HG02973 (cell line): ENCODE data around the gene GNB1.
A peak's percentile ranks its signal among the peaks of the same experiment; 100 is the strongest.

Experiments used
- ATAC-seq: cut with Tn5 transposase; IDR thresholded peaks from one replicate; pipeline ENCODE4 v1.9.1; 2021; ENCODE audit warnings: moderate library complexity; ENCODE audit not compliant: unreplicated experiment

GNB1 gene

DNA sequence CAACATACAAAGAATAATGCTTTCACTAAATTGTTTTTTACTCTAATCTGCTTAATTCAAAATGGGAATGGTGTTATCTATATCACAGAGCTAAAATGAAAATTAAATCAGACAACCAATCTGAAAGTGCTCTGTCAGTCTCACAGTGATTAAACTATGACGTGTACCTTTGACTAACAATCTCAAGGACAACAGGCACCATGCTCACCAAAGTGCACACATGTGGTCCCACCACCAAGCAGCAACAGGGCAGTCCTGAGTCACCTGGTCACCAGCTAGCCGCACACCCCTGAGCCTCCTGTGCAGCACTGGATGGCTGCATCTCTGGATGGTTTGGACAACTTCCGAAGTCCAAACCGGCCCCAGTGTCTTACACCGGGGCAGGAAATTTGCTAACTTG is 58.1 kb downstream of the GNB1 start:
- ATAC-seq: no peak

DNA sequence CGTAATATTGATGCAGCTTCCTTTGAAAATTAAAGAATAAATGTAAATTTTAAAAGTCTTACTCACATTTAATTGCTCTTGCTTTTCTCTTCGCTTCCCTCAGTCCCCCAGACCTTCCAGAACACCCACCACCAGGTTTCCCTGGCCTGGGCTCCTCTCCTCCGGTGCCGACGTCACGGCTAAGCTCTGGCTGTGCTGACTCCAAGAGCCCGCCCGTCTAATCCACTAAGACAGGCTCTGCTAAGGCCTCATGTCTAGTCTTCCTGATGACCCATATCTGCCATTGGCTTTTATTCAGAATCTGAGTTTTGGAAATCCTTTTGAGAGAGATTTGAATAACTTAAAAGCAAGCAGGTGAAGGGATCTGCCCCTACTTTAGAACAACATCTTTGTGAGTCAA is 58.7 kb downstream of the GNB1 start:
- no peak for ATAC-seq

DNA sequence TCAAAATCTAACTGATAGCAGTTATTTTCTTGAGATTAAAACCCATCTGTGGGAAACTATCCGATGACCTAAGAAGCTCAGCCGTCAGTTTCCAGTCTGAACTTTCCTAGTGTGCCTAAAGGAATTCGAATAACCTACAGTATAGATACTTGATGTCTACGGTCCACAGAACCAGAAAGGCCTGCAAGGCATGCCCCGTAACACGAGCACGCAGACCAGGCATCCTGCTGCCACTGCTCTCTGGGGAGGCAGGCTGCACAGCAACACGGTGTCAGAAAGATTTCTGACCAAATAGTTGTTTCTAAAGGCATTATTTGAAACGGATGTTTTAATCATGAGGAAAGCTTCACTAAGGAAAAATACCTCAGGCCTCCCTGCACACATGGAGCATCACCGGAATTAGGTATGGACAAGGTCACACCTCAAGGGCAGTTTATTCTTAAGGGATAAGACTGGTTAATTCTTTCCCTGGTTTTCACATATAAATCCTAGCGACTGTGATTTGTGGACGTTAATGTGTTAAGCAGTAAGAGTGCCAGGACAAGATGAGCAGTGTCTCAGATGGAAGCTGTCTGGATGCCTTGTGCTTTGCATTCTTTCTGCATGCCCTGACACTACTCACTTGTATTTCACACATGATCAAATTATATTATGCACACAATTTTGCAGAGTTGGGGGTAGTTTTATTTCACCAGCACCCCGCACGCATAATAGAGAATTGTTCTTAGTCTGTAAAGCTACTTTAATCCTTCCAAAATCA is 63.6 kb downstream of the GNB1 start:
- ATAC-seq: no peak

DNA sequence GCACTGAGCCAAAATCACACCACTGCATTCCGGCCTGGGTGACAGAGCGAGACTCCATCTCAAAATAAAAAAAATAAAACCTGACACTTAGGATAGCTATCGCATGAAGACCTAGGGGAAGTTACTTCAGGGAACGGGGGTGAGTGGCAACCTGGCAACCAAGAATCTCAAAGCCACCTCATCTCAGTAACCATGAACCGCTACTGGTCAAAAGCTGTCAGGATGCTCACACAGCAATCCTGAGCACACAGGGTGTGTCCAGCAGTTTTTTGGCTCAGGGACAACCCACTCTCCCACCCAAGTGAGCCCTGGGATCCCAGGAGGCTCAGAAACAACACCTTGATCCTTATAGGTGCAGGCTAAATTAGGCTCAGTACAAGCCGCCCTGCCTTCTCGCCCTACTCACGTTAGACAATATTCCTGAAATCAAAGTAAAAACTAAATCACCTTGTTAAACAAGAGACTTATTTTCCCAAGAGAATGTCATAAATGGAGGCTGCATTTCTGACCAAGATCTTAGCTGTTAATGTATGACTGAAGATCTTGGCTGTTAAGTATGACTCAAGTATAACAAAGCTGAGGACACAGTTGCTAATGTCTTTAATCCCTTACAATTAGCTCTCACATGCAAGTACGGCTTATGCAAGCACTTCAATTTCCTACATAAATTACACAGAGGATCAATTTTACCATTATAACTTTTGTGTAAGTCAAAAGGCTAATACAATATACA is 64.4 kb downstream of the GNB1 start:
- no peak for ATAC-seq

DNA sequence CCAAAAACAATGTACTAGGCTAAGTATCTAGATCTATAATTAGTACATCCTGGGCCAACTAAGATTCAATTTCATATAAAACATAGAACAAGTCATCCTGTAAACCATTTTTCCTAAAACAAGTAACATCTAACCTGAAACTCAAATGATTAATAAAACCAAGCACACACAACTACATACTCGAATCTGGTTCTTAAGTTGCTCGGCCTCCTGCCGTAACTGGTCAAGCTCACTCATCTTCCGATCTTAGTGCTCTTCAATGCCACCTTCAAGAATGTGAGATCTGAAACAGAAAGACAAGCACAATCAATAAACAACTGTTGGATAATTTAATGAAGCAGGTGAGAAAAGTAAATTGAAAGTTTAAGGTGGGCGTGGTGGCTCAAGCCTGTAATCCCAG is 65.7 kb downstream of the GNB1 start:
- ATAC-seq: no peak

DNA sequence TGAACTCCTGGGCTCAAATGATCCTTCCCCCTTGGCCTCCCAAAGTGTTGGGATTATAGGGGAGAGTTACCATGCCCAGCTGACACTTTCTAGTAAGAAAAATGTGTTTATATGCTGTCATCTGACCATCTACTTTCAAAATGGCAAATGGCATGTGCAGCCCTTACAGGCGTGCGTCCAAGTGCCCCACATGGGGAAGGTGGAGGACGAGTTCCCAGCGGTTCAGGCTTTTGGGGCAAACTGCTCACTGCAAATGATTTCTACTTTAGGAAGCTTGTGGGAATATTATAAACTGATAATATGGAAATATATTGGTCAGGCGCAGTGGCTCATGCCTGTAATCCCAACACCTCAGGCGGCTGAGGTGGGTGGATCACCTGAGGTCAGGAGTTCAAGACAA is 71.1 kb downstream of the GNB1 start:
- no peak for ATAC-seq

DNA sequence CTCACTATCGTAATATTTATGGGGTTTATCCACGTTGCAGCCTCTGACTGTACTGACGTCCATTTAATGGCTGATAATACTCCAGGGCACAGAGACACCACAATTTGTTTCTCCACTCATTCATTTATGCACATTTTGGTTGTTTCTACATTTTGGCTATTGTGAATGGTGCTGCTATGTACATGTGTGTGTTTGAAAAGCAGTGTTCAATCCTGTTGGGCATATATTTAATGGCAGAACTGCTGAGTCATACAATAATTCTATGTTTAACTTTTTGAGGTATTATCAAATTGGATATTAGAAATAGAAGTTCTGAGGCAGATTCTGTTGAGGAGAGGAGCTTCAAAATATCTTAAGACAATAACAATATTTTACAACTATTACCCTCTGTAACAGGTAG is 73.7 kb downstream of the GNB1 start:
- ATAC-seq: no peak

DNA sequence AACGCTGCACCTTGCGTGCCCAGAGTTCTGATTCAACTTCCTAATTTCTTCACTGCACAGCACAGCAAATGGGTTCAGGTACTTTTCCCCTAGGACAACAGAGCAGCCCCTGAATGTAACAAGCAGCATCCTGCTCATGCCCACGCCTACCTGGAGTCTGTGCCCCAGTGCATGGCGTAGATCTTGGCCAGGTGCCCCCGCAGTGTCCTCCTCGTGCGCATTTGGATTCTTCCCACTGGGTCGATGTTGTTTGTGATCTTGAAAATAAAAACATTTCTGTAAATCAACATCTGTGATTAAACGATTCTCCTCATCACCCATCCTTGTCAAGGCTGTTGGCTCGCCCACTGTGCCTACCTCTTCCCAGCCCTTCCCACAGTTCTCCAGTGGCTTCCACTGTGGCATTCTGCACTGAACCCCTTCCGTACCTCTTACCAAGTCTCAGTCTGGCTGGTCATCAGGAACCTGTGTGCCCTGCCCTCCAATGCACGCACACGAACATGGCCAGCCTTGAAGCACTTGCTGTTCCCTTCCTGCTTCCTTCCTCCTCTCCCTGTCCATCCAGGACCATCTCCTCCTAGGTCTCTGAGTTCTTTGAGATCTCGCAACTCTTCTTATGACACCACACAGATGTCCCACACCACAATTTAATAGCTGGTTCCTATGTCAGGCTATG is 75.1 kb downstream of the GNB1 start:
- ATAC-seq: no peak

DNA sequence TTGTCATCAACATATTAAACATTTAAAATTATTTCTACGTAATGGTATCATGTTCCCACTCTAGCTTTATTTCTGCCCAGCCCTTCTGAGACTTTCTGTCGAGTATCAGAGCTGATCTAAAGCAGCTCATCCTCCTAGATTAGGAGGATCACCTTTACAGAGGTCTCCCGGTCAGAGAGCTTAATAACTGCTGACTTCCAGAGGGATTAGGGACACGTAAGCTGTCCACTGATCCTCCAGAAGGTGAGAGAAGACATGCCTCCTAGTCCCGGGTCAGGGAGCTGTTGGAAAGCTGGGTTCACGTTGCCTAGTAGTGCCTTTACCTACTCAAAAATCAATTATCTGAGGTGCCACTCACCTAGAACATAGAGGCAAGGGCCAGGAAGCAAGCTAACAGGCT is 81.4 kb downstream of the GNB1 start:
- no peak for ATAC-seq

DNA sequence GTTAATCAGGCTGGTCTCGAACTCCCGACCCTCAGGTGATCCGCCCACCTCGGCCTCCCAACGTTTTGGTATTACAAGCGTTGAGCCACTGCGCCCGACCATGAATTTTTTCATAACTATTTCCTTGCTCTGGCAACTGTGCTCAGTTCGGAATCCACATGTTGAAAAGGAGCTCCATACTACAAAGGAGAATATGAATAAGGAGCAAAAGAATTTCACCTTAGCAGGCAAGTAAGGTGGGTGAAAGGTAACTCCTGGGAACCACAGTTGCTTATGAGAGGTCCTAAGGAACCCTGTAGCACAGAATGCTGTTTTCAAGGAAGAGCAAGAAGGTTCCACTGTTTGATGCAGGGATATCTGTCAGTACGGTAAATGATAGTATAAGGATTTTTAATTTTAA is 82.7 kb downstream of the GNB1 start:
- no peak for ATAC-seq

DNA sequence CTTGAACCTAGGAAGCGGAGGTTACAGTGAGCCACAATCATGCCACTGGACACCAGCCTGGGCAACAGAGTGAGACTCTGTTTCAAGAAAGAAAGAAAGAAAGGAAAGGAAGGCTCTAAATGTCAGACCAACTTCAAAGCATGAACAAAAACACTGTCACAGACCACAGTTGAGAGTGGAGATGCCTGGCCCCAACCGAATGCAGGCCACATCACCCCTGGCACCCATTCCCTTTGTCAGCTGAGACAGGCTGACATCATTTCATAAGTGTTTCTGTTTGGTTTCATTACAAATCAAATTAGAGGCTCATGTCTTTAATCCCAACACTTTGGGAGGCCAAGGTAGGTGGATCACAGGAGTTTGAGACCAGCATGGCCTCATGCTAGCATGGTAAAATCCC is 84.0 kb downstream of the GNB1 start:
- no peak for ATAC-seq

DNA sequence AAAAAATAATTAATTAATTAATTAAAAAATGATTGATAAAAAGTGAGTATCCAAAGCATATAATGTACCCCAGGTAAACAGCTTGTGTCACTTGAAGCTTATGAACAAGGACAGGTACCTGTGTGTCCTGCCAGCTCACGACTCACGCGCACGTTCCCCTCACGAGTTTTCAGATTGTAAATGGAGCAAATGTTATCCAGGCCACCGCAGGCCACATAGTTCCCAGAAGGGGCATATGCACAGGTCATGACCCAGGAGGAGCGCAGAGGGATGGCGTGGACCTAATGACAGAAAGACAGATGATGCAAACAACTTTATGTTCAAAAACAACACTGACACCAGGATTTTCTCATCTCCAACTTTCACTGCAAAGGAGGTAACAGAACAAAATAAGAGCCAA is 86.6 kb downstream of the GNB1 start:
- no peak for ATAC-seq

DNA sequence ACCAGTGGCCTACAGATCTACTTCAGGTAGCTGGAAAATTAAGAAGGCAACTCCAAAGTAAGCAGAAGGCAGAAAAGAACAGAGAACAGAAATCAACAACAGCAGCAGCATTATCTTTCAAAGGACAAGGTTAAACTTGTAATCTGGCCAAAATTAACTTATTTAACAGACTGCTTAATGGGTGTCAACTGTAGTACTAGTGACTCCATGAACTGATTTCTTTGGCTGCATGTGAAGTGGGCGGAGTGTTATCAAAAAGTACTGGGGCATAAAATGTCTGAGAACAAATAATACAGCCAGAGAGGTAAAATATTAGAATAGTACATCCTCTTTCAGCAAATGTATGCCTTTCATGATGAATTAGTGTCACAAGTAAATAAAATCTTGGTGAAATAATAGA is 88.0 kb downstream of the GNB1 start:
- no peak for ATAC-seq

DNA sequence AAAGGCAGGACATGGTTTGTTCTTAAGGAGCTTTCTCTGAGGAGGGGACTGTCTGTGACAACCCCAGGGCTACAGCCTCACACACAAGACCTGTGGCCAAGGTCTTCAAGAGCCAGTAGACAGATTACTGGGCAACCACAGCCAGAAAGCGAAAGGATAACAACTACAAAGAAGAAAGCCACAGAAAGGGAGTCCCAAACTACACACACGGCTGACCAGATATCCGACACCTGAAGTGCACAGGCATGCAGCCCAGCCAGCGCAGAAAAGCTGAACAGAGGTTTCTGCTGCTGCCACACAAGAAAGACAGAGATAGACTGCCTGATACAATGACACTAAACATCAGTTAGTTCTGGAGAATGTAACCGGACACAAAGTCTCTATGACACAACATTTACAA is 91.2 kb downstream of the GNB1 start:
- peak; percentile 50 for ATAC-seq

DNA sequence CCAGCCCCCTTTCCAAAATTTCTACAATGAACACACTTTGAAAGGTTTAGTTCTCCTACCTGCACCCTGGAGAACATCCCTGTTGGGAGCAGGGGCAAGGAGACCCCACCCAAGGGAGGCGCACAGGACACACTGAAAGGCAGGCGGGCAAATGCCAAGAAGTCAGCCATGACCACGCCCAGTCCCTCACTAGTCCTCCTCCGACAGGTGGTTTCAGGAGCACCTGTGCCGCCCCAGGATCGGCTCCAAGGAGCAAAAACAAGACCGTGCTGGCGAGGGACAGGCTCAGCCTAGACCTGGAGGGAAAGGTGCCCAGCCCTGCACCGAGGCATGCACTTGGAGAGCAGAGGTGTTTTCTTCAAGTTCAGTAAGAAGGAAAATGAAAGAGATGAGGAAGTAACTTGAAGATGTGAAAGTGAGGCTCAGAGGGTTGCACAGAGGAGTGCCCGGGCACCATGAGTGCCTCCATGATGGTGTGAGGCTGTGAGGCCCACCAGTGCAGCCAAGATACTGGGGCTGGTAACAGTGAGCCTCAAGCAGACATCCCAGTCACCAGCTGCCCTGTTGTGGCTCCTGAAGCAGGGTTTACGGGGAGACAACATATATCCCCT is 93.1 kb downstream of the GNB1 start:
- ATAC-seq: no peak

DNA sequence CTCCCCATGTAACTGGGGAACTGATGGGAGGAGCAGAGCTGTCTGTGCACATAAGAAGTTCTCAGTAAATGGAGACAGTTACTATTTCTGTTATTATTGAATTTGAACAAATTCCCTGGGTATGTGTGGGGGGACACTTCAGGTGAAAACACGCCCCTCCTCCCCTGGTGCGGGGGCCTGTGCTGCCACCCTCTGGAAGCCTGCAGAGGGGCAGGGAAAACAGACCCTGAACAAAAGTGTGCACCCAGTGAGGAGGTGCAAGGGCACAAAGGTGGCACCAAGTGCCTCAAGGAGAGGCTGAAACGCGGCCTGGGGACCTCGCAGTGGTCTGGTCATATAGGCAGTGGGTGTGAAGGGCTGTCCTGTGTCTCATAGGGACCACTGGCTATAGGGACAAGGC is 94.4 kb downstream of the GNB1 start:
- ATAC-seq: no peak

DNA sequence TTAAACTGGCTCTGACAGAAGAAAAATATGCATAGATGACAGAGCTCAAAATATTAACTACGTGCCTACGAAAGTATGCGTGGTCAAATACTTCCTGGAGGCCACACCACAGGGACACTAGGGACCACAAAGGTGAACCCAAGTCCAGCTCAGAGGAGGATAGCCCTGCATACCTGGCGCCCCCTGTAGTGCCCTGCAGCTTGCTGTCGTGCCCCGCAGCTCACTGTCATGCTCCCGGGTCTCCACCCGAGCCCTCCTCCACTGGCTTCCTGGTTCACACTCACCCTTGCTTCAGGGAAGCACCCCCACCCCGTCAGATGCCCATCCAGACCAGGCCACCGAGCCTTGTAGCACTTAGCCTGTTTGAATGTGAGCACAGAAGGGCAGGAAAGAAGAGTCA is 95.9 kb downstream of the GNB1 start:
- no peak for ATAC-seq

DNA sequence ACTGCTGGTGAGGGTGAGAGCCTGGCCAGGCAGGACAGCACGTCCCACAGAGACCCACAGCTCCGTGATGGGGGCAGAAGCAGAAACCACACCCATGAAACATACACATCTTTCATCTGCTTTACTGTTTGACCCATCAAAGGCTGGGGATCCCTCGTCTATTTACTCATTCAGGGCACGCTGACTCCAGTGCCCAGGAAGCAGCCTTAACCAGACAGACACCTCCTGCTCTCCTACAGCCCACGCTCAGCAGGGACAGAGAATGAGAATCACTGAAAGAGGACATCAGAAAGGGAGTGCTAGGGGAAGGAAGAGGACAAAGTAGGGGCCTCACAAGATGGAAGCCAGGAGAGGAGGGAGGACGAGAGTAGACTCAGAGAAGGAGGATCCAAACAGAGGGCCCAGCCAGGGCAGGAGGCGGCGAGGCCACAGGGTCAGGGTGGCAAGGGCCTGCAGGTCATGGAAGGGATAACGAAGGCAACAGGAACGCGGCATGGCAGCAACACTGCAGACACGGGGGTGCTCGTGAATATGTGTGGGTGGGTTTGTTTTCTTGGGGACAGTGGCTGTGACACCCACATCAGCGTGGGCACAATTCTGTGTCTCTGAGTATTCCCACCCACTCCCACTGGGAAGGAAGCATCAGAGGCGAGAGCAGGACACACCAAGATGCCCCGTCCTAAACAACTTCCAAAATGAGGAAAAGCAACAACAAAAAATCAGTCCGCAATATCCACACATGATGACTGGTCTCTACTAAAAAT is 97.2 kb downstream of the GNB1 start:
- ATAC-seq: no peak

DNA sequence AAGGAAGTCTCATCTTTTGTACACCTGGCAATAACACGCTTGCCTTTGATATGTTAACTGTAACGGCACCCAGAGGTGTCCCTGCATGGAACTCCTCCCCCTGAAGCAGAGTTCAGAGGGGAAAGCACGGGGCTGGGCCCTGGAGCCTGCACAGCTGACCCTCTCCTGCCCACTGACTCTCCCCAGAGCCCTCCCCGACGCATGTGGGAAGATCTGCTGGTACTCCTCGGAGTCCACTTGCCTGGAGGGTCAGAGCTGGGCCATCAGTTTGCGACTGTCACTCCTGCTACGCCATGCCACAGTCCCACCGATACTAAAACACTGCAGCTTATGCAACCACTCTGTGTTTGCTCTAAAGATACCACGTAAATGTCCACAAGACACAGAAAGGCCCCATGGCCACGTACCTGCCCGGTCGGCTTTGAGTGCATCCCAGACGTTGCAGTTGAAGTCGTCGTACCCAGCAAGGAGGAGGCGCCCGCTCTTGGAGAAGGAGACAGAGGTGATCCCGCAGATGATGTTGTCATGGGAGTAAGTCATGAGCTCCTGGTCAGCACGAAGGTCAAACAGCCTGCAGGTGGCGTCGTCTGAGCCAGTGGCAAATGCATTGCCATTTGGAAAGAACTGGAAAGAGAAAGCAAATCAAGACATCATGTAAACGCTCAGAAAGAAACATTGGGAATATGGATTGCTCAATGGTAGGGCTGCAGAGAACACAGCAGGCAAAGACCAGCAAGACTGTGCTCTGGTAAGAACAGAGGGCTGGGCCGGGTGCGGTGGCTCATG is 102.0 kb downstream of the GNB1 start:
- no peak for ATAC-seq

DNA sequence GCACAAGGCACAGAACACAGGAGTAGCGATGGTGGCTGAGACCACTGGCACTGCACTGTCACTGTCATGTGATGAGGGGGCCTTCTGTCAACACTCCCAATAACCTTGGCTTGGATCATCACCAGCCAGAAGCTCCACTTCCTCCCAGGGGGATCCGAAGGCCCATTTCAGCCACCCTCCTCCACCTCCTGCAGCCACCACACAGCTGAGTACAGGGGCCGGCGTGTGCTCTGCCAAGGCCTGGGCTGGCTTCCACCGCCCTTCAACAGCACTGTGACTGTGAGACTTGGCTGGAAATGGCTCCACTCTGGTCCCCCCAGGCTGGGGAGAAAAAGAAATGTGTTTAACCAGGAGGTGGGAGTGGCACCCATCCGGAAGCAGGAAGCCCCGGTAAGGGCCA is 102.8 kb downstream of the GNB1 start:
- ATAC-seq: no peak
